HepG2 (cell line): ENCODE results near the gene CNTD1. TPM values are rescaled to one million over a fixed set of nuclear protein-coding genes. Genes with fewer than 3 reads are reported as not detected.

ENCODE experiments used
- ARNT2 ChIP-seq: sonication (generic); formaldehyde crosslinking; IDR thresholded peaks from 2 replicates; pipeline ENCODE4 v1.8.0; 2022; ENCODE audit warnings: mild to moderate bottlenecking, low read depth, missing genetic modification reagents, moderate library complexity
- ASH2L ChIP-seq: fragments of 300-600, 200-600 bp; sonication (generic); IDR thresholded peaks from 2 replicates; pipeline ENCODE4 v1.7.0; 2017; ENCODE audit warnings: low read depth, mild to moderate bottlenecking, moderate library complexity, mixed read lengths, low read length; ENCODE audit not compliant: insufficient read length
- CBX2 ChIP-seq, 2 experiments: fragments of 200-600 bp in 1 of 2; sonication (generic); formaldehyde crosslinking in 1 of 2; IDR thresholded peaks; 2 replicates each; pipeline versions ENCODE4 v1.7.0 to v1.8.1; 2018 to 2022; ENCODE audit warnings: low read depth in 2 of 2, low read length in 1 of 2, mild to moderate bottlenecking in 1 of 2, missing genetic modification reagents in 1 of 2
- DMAP1 ChIP-seq: IDR thresholded peaks from 2 replicates; pipeline ENCODE4 v1.6.1; 2016
- SAFB2 ChIP-seq: sonication (generic); formaldehyde crosslinking; IDR thresholded peaks from 2 replicates; pipeline ENCODE4 v1.5.1; 2020; ENCODE audit warnings: missing genetic modification reagents, low read depth, mild to moderate bottlenecking, borderline replicate concordance
- SOX13 ChIP-seq, 3 experiments: fragments of 450-650 bp in 1 of 3; sonication (generic) in 1 of 3; formaldehyde crosslinking in 1 of 3; IDR thresholded peaks in 2 of 3; conservative IDR thresholded peaks in 1 of 3; 2 replicates each; pipeline versions ENCODE4 v1.5.0 to v1.6.1; 2016 to 2020; ENCODE audit warnings: antibody characterized with exemption in 1 of 3, mild to moderate bottlenecking in 1 of 3, missing compliant biosample characterization in 1 of 3, missing genetic modification reagents in 1 of 3, moderate library complexity in 1 of 3
- TBX3 ChIP-seq: fragments of 450-650 bp; IDR thresholded peaks from 2 replicates; pipeline ENCODE4 v1.6.1; 2017; ENCODE audit warnings: antibody characterized with exemption, mild to moderate bottlenecking, inconsistent platforms, borderline replicate concordance
- ZNF460 ChIP-seq: sonication (generic); formaldehyde crosslinking; IDR thresholded peaks from 2 replicates; pipeline ENCODE4 v1.5.1; 2020; ENCODE audit warnings: missing genetic modification reagents, mild to moderate bottlenecking, borderline replicate concordance
- ZNF550 ChIP-seq: sonication (generic); formaldehyde crosslinking; IDR thresholded peaks from 2 replicates; pipeline ENCODE4 v1.4.0; 2020; ENCODE audit warnings: mild to moderate bottlenecking, missing genetic modification reagents, borderline replicate concordance
- ZNF589 ChIP-seq: sonication (generic); formaldehyde crosslinking; conservative IDR thresholded peaks from 2 replicates; pipeline ENCODE4 v1.8.0; 2022; ENCODE audit warnings: mild to moderate bottlenecking, moderate library complexity, missing genetic modification reagents
- ZNF788 ChIP-seq: sonication (generic); formaldehyde crosslinking; IDR thresholded peaks from 2 replicates; pipeline ENCODE4 v1.5.0; 2020; ENCODE audit warnings: mild to moderate bottlenecking, missing genetic modification reagents, borderline replicate concordance
- polyA plus RNA-seq, 8 experiments: library from polyadenylated mRNA; depleted of rRNA in 3 of 8; stranded (reverse) in 7 of 8; unstranded in 1 of 8; fragments of >200 nt; fragmentation: Illumina TruSeq in 4 of 8; extraction: Trizol in 4 of 8; gene quantifications; 2 replicates each; pipeline versions ENCODE4 v1.2.1 to v1.2.3, GENCODE V29; 2011 to 2016; ENCODE audit warnings: low read depth in 4 of 8, missing spikeins in 1 of 8, mixed read lengths in 1 of 8; ENCODE audit not compliant: insufficient read depth in 1 of 8
- total RNA-seq, 5 experiments: library from RNA; depleted of rRNA; stranded (reverse); fragments of >200 nt; fragmentation: Illumina TruSeq; extraction: Trizol; gene quantifications; 2 replicates each; pipeline ENCODE4 v1.2.3, GENCODE V29; 2016; ENCODE audit warnings: low read depth in 1 of 5
- TF ChIP-seq, protein P1 (sequence below): IDR thresholded peaks from 2 replicates; pipeline ENCODE4 v1.6.1; 2016; ENCODE audit warnings: low read depth, missing genetic modification reagents, missing compliant biosample characterization
- TF ChIP-seq, protein P2 (sequence below): sonication (generic); formaldehyde crosslinking; IDR thresholded peaks from 2 replicates; pipeline ENCODE4 v1.5.0; 2020; ENCODE audit warnings: mild to moderate bottlenecking, missing genetic modification reagents
- TF ChIP-seq, protein P3 (sequence below): sonication (generic); formaldehyde crosslinking; IDR thresholded peaks from 2 replicates; pipeline ENCODE4 v1.8.1; 2023; ENCODE audit warnings: mild to moderate bottlenecking, missing genetic modification reagents, borderline replicate concordance
- TF ChIP-seq, protein P4 (sequence below): sonication (generic); formaldehyde crosslinking; IDR thresholded peaks from 2 replicates; pipeline ENCODE4 v1.5.0; 2020; ENCODE audit warnings: mild to moderate bottlenecking, missing genetic modification reagents

The CNTD1 gene
- total and polyA plus RNA-seq, 2 of the 13 experiments (the other 11 are each of a cell fraction or from before 2014, with no cell fraction given), result 0.11 to 0.15 TPM

DNA sequence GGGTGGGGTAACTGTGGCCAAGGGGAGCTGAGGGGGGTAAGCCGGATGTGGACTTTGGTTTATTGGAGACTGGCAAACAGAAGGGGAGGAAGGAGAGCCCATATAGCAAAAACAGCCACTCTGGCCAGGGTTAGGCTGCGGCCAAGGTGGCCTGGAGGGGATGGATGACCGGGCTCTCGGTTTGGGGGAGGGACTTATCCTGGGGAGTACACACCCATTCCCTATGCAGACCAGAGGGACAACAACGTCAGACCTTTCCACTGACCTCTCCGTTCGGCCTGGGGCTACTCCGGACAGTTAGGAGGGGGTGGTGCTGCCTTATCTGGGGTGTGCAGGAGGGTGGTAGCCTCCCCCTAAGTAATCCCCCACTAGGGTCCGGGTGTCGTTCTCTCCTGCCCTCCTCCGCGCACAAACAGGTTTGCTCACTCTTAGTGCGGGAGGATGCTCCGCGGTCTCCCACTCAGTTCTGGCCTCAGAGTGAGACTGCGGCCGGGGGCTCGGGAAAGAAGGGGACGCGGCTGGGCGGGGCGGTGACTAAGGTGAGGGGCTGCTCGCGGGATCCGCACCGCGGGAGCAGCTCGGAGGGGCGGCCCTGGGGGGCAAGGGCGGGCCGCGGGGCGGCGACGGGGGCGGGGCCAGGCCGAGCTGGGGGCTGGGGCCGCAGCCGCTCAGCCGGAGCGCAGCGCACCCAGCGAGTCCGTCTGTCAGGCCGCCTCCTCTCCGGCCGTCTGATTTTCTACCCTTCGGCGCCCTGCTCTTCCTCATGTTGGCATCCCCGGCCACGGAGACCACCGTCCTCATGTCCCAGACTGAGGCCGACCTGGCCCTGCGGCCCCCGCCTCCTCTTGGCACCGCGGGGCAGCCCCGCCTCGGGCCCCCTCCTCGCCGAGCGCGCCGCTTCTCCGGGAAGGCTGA lies 18.5 kb upstream of the CNTD1 start, which contains the start of gene WNK4 (continued):
- peak; percentile 50; the same call in 1 of the 2 replicates for TF ChIP-seq DMAP1 (CRISPR knock-in tag)
- TF ChIP-seq, protein P1, sequence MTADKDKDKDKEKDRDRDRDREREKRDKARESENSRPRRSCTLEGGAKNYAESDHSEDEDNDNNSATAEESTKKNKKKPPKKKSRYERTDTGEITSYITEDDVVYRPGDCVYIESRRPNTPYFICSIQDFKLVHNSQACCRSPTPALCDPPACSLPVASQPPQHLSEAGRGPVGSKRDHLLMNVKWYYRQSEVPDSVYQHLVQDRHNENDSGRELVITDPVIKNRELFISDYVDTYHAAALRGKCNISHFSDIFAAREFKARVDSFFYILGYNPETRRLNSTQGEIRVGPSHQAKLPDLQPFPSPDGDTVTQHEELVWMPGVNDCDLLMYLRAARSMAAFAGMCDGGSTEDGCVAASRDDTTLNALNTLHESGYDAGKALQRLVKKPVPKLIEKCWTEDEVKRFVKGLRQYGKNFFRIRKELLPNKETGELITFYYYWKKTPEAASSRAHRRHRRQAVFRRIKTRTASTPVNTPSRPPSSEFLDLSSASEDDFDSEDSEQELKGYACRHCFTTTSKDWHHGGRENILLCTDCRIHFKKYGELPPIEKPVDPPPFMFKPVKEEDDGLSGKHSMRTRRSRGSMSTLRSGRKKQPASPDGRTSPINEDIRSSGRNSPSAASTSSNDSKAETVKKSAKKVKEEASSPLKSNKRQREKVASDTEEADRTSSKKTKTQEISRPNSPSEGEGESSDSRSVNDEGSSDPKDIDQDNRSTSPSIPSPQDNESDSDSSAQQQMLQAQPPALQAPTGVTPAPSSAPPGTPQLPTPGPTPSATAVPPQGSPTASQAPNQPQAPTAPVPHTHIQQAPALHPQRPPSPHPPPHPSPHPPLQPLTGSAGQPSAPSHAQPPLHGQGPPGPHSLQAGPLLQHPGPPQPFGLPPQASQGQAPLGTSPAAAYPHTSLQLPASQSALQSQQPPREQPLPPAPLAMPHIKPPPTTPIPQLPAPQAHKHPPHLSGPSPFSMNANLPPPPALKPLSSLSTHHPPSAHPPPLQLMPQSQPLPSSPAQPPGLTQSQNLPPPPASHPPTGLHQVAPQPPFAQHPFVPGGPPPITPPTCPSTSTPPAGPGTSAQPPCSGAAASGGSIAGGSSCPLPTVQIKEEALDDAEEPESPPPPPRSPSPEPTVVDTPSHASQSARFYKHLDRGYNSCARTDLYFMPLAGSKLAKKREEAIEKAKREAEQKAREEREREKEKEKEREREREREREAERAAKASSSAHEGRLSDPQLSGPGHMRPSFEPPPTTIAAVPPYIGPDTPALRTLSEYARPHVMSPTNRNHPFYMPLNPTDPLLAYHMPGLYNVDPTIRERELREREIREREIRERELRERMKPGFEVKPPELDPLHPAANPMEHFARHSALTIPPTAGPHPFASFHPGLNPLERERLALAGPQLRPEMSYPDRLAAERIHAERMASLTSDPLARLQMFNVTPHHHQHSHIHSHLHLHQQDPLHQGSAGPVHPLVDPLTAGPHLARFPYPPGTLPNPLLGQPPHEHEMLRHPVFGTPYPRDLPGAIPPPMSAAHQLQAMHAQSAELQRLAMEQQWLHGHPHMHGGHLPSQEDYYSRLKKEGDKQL (CRISPR knock-in tag), result 0 out of 2 replicates have a peak, but pooled peaks have one; percentile 37
- TF ChIP-seq, protein P2, sequence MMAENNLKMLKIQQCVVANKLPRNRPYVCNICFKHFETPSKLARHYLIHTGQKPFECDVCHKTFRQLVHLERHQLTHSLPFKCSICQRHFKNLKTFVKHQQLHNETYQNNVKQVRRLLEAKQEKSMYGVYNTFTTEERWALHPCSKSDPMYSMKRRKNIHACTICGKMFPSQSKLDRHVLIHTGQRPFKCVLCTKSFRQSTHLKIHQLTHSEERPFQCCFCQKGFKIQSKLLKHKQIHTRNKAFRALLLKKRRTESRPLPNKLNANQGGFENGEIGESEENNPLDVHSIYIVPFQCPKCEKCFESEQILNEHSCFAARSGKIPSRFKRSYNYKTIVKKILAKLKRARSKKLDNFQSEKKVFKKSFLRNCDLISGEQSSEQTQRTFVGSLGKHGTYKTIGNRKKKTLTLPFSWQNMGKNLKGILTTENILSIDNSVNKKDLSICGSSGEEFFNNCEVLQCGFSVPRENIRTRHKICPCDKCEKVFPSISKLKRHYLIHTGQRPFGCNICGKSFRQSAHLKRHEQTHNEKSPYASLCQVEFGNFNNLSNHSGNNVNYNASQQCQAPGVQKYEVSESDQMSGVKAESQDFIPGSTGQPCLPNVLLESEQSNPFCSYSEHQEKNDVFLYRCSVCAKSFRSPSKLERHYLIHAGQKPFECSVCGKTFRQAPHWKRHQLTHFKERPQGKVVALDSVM, result no peak; the same call in none of the 2 replicates
- TF ChIP-seq TBX3, result no peak
- TF ChIP-seq, protein P3, sequence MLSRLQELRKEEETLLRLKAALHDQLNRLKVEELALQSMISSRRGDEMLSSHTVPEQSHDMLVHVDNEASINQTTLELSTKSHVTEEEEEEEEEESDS (CRISPR knock-in tag), result no peak
- TF ChIP-seq ZNF460, result no peak; the same call in 1 of the 2 replicates
- TF ChIP-seq SAFB2 (CRISPR knock-in tag), result peak; percentile 61
- peak; percentile 94; the same call in 1 of the 2 replicates for TF ChIP-seq ZNF788
- TF ChIP-seq ZNF550 (CRISPR knock-in tag), result no peak
- no peak for TF ChIP-seq CBX2 (IDR thresholded peaks at IDR 0.05; ENCODE audit: low read depth, low read length)
- TF ChIP-seq CBX2 (CRISPR knock-in tag; IDR thresholded peaks at IDR 0.05; ENCODE audit: low read depth), result peak; percentile 86; the same call in 1 of the 2 replicates
- TF ChIP-seq SOX13 (IDR thresholded peaks at IDR 0.05), result peak; percentile 30; the same call in 1 of the 2 replicates
- TF ChIP-seq SOX13 (CRISPR knock-in tag; conservative IDR thresholded peaks at IDR 0.05 in 1 of 2, IDR thresholded peaks at IDR 0.05 in 1 of 2), result peak in 1 of 2 experiments; percentile 69; a peak in 2 of 4 replicates
- TF ChIP-seq, protein P4, sequence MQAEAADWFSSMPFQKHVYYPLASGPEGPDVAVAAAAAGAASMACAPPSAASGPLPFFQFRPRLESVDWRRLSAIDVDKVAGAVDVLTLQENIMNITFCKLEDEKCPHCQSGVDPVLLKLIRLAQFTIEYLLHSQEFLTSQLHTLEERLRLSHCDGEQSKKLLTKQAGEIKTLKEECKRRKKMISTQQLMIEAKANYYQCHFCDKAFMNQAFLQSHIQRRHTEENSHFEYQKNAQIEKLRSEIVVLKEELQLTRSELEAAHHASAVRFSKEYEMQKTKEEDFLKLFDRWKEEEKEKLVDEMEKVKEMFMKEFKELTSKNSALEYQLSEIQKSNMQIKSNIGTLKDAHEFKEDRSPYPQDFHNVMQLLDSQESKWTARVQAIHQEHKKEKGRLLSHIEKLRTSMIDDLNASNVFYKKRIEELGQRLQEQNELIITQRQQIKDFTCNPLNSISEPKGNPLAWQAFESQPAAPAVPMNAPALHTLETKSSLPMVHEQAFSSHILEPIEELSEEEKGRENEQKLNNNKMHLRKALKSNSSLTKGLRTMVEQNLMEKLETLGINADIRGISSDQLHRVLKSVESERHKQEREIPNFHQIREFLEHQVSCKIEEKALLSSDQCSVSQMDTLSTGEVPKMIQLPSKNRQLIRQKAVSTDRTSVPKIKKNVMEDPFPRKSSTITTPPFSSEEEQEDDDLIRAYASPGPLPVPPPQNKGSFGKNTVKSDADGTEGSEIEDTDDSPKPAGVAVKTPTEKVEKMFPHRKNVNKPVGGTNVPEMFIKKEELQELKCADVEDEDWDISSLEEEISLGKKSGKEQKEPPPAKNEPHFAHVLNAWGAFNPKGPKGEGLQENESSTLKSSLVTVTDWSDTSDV (CRISPR knock-in tag), result no peak; the same call in 1 of the 2 replicates
- TF ChIP-seq ZNF589 (CRISPR knock-in tag), result peak; percentile 69; the same call in 1 of the 2 replicates
- peak; percentile 96 for TF ChIP-seq ARNT2 (CRISPR knock-in tag)
- TF ChIP-seq ASH2L, result peak; percentile 81
